ENCODE results near the gene ZSCAN25. TPM values are rescaled to one million over a fixed set of nuclear protein-coding genes. Genes with fewer than 3 reads are reported as not detected.
A peak's percentile ranks its signal among the peaks of the same experiment; 100 is the strongest.

Gene ZSCAN25
- total RNA-seq, 3 donors from 2014 or later, result 11.9 to 20.0 (median 18.5) TPM

DNA sequence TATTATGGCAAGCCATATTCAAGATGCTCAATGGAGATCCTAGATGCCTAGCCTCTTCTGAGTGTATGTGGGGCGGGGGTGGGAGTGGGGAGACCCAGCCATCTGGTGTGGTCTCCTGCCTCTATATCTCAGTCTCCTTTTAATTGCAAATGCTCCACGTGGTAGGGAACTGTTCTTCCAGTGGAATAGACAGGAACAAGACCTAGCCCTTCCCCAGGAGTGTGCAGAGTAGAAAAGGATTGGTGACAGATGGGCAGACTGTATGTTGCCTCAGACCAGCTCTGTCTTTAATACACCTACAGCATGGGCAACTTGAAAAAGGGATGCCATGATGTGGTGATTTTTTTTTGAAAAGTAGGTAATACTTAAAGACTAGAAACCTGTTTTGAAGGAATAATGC lies 50.4 kb downstream of the ZSCAN25 start:
- Histone ChIP-seq H3K9me3 (no peaks in the 10 kb centered on the region), H3K4me1 (ENCODE audit: low read depth) (no peaks in the 10 kb centered on the region), H3K36me3 (ENCODE audit: low read depth) (no peaks in the 10 kb centered on the region), H3K4me3 (no peak overlapping the region)
- DNase-seq (no peak), ATAC-seq (no peak)
- TF ChIP-seq, protein P1, sequence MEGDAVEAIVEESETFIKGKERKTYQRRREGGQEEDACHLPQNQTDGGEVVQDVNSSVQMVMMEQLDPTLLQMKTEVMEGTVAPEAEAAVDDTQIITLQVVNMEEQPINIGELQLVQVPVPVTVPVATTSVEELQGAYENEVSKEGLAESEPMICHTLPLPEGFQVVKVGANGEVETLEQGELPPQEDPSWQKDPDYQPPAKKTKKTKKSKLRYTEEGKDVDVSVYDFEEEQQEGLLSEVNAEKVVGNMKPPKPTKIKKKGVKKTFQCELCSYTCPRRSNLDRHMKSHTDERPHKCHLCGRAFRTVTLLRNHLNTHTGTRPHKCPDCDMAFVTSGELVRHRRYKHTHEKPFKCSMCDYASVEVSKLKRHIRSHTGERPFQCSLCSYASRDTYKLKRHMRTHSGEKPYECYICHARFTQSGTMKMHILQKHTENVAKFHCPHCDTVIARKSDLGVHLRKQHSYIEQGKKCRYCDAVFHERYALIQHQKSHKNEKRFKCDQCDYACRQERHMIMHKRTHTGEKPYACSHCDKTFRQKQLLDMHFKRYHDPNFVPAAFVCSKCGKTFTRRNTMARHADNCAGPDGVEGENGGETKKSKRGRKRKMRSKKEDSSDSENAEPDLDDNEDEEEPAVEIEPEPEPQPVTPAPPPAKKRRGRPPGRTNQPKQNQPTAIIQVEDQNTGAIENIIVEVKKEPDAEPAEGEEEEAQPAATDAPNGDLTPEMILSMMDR (IDR thresholded peaks at IDR 0.05), result no peak
- intact Hi-C loops (cut with DNase I, micrococcal nuclease), result no loop called here

DNA sequence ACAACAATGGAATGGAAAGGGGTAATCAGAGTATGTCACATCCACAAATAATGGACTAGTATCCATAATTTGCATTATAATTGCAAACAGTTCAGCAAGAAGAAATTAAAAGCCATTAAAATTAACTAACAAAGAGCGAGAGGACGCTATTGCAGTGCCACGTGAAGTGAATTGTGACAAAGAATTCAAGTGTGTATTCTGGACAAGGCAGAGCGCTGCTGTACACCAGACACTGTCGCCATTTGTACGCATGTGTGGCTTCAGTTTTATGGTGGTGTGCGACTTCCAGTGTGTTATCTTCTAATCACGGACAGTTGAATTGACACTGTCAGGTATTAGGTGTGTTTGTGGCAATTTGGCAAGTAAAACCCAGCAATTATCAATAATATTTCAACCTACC lies 51.8 kb downstream of the ZSCAN25 start:
- ATAC-seq (no peak), DNase-seq (no peak)
- intact Hi-C loops (cut with DNase I, micrococcal nuclease), result no loop called here
- Histone ChIP-seq H3K4me1 (ENCODE audit: low read depth) (no peaks in the 10 kb centered on the region), H3K4me3 (no peak overlapping the region), H3K9me3 (no peaks in the 10 kb centered on the region), H3K36me3 (ENCODE audit: low read depth) (no peaks in the 10 kb centered on the region)
- TF ChIP-seq, protein P1 (IDR thresholded peaks at IDR 0.05), result no peak

DNA sequence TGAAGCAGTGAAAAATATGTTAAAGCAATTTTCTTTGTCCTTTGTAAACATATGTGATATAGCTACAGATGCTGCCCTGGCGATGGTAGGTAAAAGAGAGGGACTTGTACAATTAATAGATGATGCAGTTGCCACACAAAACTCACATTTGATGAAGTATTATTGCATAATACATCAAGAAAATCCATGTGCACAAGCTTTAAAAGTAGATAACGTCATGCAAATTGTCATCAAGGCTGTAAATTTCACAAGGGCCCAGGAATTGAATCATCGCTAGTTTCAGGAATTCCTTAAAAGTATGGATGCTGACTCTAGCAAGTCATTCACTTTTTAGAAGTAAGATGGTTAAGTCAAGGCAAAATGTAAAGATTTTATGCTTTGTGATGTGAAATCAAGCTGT lies 53.0 kb downstream of the ZSCAN25 start:
- TF ChIP-seq, protein P1 (IDR thresholded peaks at IDR 0.05), result no peak
- ATAC-seq, result no peak
- Histone ChIP-seq H3K4me1 (ENCODE audit: low read depth) (no peaks in the 10 kb centered on the region), H3K4me3 (no peak overlapping the region), H3K36me3 (ENCODE audit: low read depth) (no peaks in the 10 kb centered on the region), H3K9me3 (no peaks in the 10 kb centered on the region)
- intact Hi-C loops (cut with DNase I, micrococcal nuclease), result no loop called here
- DNase-seq, result no peak

DNA sequence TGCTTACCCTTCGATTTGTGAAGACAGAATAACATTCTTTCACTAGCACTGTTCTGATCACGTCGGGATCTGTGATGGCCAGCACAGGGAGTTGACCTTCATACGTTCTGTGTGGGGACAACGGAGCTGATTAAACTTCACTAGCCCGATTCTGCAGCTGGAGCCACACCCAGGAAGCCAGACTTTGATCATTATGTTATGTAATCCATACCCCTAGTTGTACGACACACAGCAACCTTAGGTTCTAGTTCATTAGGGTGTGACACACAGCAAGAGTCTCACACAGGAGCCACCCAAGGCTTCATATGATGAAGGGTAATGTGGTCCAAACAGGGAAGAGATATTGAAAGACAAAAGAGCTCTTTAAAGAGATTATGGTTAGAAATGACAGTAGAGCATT lies 55.8 kb downstream of the ZSCAN25 start:
- no peak for DNase-seq
- Histone ChIP-seq H3K36me3 (ENCODE audit: low read depth) (no peaks in the 10 kb centered on the region), H3K4me3 (no peak overlapping the region), H3K9me3 (no peaks in the 10 kb centered on the region), H3K4me1 (ENCODE audit: low read depth) (no peaks in the 10 kb centered on the region)
- intact Hi-C loops (cut with DNase I, micrococcal nuclease), result no loop called here
- TF ChIP-seq, protein P1 (IDR thresholded peaks at IDR 0.05), result no peak
- ATAC-seq, result peak; percentile 88

DNA sequence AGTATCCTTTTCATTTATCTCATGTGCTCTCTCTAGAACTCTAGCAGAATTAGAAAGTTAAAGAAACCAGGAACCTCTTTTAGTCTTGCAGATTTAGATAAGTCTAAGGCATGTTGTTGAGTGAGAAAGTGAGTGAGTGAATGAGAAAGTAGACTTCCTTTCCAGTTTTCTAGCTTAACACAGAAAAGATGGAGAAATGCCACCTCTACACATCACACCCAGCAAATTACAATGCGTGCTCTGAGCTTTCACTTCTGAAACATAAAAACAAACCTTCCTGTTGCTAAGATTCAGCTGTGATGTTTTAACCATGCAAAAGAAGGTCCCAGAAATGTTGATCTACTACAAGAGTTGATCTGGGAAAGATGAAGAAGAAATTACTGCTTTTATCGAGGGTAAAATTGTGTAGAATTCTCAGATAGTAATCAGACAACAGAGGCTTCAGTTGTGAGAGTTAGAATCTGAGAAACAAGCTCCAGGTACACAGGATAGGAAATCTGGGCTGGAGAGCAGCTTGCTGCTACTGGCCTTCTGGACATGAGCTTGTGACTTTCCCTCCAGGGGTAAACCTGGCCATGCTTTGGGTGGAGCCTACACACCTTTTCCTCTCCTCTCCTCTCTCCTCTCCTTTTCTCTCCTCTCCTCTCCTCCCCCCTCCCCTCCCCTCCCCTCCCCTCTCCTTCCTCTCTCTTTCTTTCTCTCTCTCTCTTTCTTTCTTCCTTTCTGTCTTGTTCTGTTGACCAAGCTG lies 58.4 kb downstream of the ZSCAN25 start:
- Histone ChIP-seq H3K4me3 (no peak overlapping the region), H3K36me3 (ENCODE audit: low read depth) (no peaks in the 10 kb centered on the region), H3K4me1 (ENCODE audit: low read depth) (peaks cover 2% of the 10 kb centered on the region), H3K9me3 (no peaks in the 10 kb centered on the region)
- DNase-seq (no peak), ATAC-seq (no peak)
- intact Hi-C loops (cut with DNase I, micrococcal nuclease), result no loop called here
- TF ChIP-seq, protein P1 (IDR thresholded peaks at IDR 0.05), result no peak

Data from mucosa of descending colon (tissue), 3 donors.